CD14-positive monocyte (primary cell): ENCODE results near the gene MAP3K9. TPM values are rescaled to one million over a fixed set of nuclear protein-coding genes. Genes with fewer than 3 reads are reported as not detected.

Source experiments
- DNase-seq, 3 donors: peaks; one replicate each; pipeline ENCODE4 v3.0.0-alpha.2; 2011 to 2022
- H2AFZ ChIP-seq: 2 replicates; pipeline ENCODE4 v1.6.0; 2012; ENCODE audit warnings: mild to moderate bottlenecking, low read depth, low read length, inconsistent platforms; ENCODE audit not compliant: insufficient read depth, poor library complexity, severe bottlenecking
- H3K27ac ChIP-seq, 2 donors: 1 replicate in 1 of 2; 2 replicates in 1 of 2; pipeline ENCODE4 v1.5.1; 2012 to 2013; ENCODE audit warnings: low read length in 2 of 2, control low read depth in 1 of 2, inconsistent platforms in 1 of 2, low read depth in 1 of 2, mild to moderate bottlenecking in 1 of 2
- H3K27me3 ChIP-seq, 2 donors: one replicate each; pipeline versions ENCODE4 v1.6.0 to v1.6.1; 2011 to 2013; ENCODE audit warnings: low read length in 2 of 2; ENCODE audit not compliant: control insufficient read depth in 2 of 2, insufficient read depth in 2 of 2
- H3K36me3 ChIP-seq, 2 donors: replicated peaks in 1 of 2; 1 replicate in 1 of 2; 2 replicates in 1 of 2; pipeline versions ENCODE4 v1.5.1 to v1.6.1; 2012 to 2013; ENCODE audit warnings: low read length in 2 of 2, control low read depth in 1 of 2, inconsistent platforms in 1 of 2, mild to moderate bottlenecking in 1 of 2; ENCODE audit not compliant: insufficient read depth in 2 of 2, control insufficient read depth in 1 of 2
- H3K4me1 ChIP-seq, 2 donors: 1 replicate in 1 of 2; 2 replicates in 1 of 2; pipeline versions ENCODE4 v1.5.1 to v1.6.1; 2012 to 2013; ENCODE audit warnings: low read length in 2 of 2, control low read depth in 1 of 2, inconsistent platforms in 1 of 2, mild to moderate bottlenecking in 1 of 2, moderate library complexity in 1 of 2; ENCODE audit not compliant: insufficient read depth in 2 of 2, control insufficient read depth in 1 of 2
- H3K4me2 ChIP-seq: replicated peaks from 2 replicates; pipeline ENCODE3; 2012; ENCODE audit warnings: low read length, moderate library complexity, mild to moderate bottlenecking; ENCODE audit not compliant: poor library complexity, severe bottlenecking; ENCODE audit errors: extremely low read depth
- H3K4me3 ChIP-seq, 3 experiments: fragments of 200-600 bp in 1 of 3; sonication (generic) in 1 of 3; replicated peaks in 1 of 3; 1 replicate in 2 of 3; 2 replicates in 1 of 3; pipeline ENCODE4 v1.5.1; 2011 to 2013; ENCODE audit warnings: low read length in 3 of 3, mild to moderate bottlenecking in 3 of 3, control low read depth in 2 of 3, low read depth in 2 of 3, inconsistent platforms in 1 of 3, moderate library complexity in 1 of 3
- H3K79me2 ChIP-seq: 2 replicates; pipeline ENCODE4 v1.6.0; 2012; ENCODE audit warnings: mild to moderate bottlenecking, control low read depth, inconsistent platforms, low read length, moderate library complexity; ENCODE audit not compliant: insufficient read depth
- H3K9ac ChIP-seq: 2 replicates; pipeline ENCODE4 v1.6.0; 2017; ENCODE audit warnings: low read length, mild to moderate bottlenecking; ENCODE audit not compliant: insufficient read depth, poor library complexity, severe bottlenecking
- H3K9me3 ChIP-seq, 2 donors: replicated peaks in 1 of 2; 1 replicate in 1 of 2; 2 replicates in 1 of 2; pipeline versions ENCODE4 v1.5.1 to v1.6.1; 2012 to 2013; ENCODE audit warnings: low read length in 2 of 2, control low read depth in 1 of 2; ENCODE audit not compliant: control insufficient read depth in 1 of 2, insufficient read depth in 1 of 2
- H4K20me1 ChIP-seq: 2 replicates; pipeline ENCODE4 v1.6.0; 2012; ENCODE audit warnings: mild to moderate bottlenecking, low read length, control low read depth, moderate library complexity; ENCODE audit not compliant: insufficient read depth
- H3K27ac Mint-ChIP-seq, 7 donors: one replicate each; pipeline ENCODE4 v1.8.0; 2020; ENCODE audit warnings: mild to moderate bottlenecking in 7 of 7, mixed read lengths in 7 of 7, moderate library complexity in 6 of 7, inconsistent platforms in 2 of 7
- H3K27me3 Mint-ChIP-seq, 3 donors: one replicate each; pipeline ENCODE4 v1.8.0; 2021 to 2022; ENCODE audit warnings: low read depth in 3 of 3, mild to moderate bottlenecking in 3 of 3, mixed read lengths in 3 of 3, moderate library complexity in 3 of 3, inconsistent platforms in 1 of 3
- H3K36me3 Mint-ChIP-seq, 2 donors: one replicate each; pipeline ENCODE4 v1.8.0; 2020; ENCODE audit warnings: mixed read lengths in 2 of 2, inconsistent platforms in 1 of 2, mild to moderate bottlenecking in 1 of 2
- H3K4me1 Mint-ChIP-seq: one replicate; pipeline ENCODE4 v1.8.0; 2020; ENCODE audit warnings: mild to moderate bottlenecking, mixed read lengths
- H3K4me3 Mint-ChIP-seq, 2 donors: one replicate each; pipeline ENCODE4 v1.8.0; 2020; ENCODE audit warnings: mild to moderate bottlenecking in 2 of 2, mixed read lengths in 2 of 2, moderate library complexity in 1 of 2
- H3K9me3 Mint-ChIP-seq, 7 donors: one replicate each; pipeline ENCODE4 v1.8.0; 2020 to 2022; ENCODE audit warnings: mixed read lengths in 7 of 7, mild to moderate bottlenecking in 6 of 7, moderate library complexity in 6 of 7, inconsistent platforms in 2 of 7
- CTCF ChIP-seq: fragments of 200-600 bp; IDR thresholded peaks from one replicate; pipeline ENCODE4 v1.8.0; 2022; ENCODE audit warnings: antibody characterized with exemption, mild to moderate bottlenecking
- WGBS: methylation state at CpG from one replicate; pipeline ENCODE4 v1.1.5; 2013; ENCODE audit warnings: missing lambda C conversion rate; ENCODE audit not compliant: insufficient coverage; 5-methylcytosine and 5-hydroxymethylcytosine counted together
- intact Hi-C, 2 donors: fragments of 100-400 bp; cut with micrococcal nuclease; formaldehyde crosslinking; loops; one replicate each; pipeline versions ENCODE4 v1.15.0 to v1.15.1; 2023
- polyA plus RNA-seq, 3 donors: library from polyadenylated mRNA; depleted of rRNA in 1 of 3; unstranded in 2 of 3; stranded (reverse) in 1 of 3; fragments of 300-500 nt in 2 of 3; fragments of >200 nt in 1 of 3; fragmentation: Illumina TruSeq in 2 of 3; gene quantifications; 1 replicate in 2 of 3; 2 replicates in 1 of 3; pipeline ENCODE4 v1.2.3, GENCODE V29; 2012 to 2021

The MAP3K9 gene
- polyA plus RNA-seq, 3 donors, result 0.01 TPM; not detected in 2

DNA sequence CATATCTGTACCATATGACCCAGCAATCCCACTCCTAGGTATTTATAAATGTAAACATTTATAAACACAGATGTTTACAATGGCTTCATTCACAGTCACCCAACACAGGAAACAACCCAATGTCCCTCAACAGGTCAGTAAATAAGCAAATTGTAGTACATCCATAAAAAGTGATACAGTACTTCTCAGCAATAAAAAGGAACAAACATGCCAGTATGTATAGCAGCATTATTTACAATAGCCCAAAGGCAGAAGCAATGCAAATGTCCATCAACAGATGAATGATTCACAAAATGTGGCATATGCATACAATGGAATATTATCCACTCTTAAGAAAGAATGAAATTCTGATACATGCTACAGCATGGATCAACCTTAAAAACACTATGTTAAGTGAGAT, 27.6 kb upstream of the MAP3K9 start:
- Mint-ChIP-seq H3K27me3 (peaks cover 0 to 6% (median 1%) of the 10 kb centered on the region in 3 donors), H3K4me3 (no peak overlapping the region), H3K36me3 (no peaks in the 10 kb centered on the region), H3K27ac (no peak overlapping the region), H3K4me1 (peaks cover 3% of the 10 kb centered on the region), H3K9me3 (peaks cover 6 to 16% (median 12%) of the 10 kb centered on the region in 7 donors)
- no peak overlapping the region for H2AFZ ChIP-seq
- no peak overlapping the region for H3K4me3 ChIP-seq
- H3K79me2 ChIP-seq, result no peaks in the 10 kb centered on the region
- H3K27me3 ChIP-seq, result no peaks in the 10 kb centered on the region
- no peaks in the 10 kb centered on the region for H3K36me3 ChIP-seq
- no peaks in the 10 kb centered on the region for H4K20me1 ChIP-seq
- no peak for TF ChIP-seq CTCF
- intact Hi-C loops, result loop anchor here in 1 of 2 donors (5.0 kb wide), 1 partner anchor 460 kb away; no protein-coding TSS in a partner anchor
- H3K9ac ChIP-seq, result no peak overlapping the region
- H3K27ac ChIP-seq, result no peak overlapping the region
- no peak overlapping the region for H3K4me2 ChIP-seq
- H3K9me3 ChIP-seq, result peaks cover 10% of the 10 kb centered on the region in 2 donors
- no peaks in the 10 kb centered on the region for H3K4me1 ChIP-seq
- DNase-seq, result no peak

- H3K27me3 Mint-ChIP-seq, result peaks cover 0 to 2% (median 1%) of the 10 kb centered on the region in 3 donors
- Histone ChIP-seq H4K20me1 (no peaks in the 10 kb centered on the region), H3K4me3 (no peak overlapping the region), H3K79me2 (no peaks in the 10 kb centered on the region), H3K9ac (no peak overlapping the region), H3K27ac (no peak overlapping the region), H3K36me3 (no peaks in the 10 kb centered on the region), H3K9me3 (peaks cover 10% of the 10 kb centered on the region in 2 donors), H3K27me3 (no peaks in the 10 kb centered on the region), H3K4me1 (no peaks in the 10 kb centered on the region), H3K4me2 (no peak overlapping the region), H2AFZ (no peak overlapping the region)
- H3K9me3 Mint-ChIP-seq, result peaks cover 5 to 12% (median 9%) of the 10 kb centered on the region in 7 donors
- WGBS, result 94% methylated on average over 2 of the region's 5 CpGs
- intact Hi-C loops, result no loop called here
- H3K36me3 Mint-ChIP-seq, result no peaks in the 10 kb centered on the region
- peak overlapping the region in 1 of 7 donors; percentile 23 for H3K27ac Mint-ChIP-seq
- DNase-seq, result no peak
- no peaks in the 10 kb centered on the region for H3K4me1 Mint-ChIP-seq
- TF ChIP-seq CTCF, result no peak
- no peak overlapping the region for H3K4me3 Mint-ChIP-seq
Observed at GRCh38 chr14:70833884-70834283, 24.6 kb upstream of the MAP3K9 start.
